T-helper 17 cell (primary cell): ENCODE results near the gene TATDN3. TPM values are rescaled to one million over a fixed set of nuclear protein-coding genes. Genes with fewer than 3 reads are reported as not detected.
A peak's percentile ranks its signal among the peaks of the same experiment; 100 is the strongest.
"Not testable (repeated sequence)": the region's sequence is repeated elsewhere in the genome, so short reads cannot be mapped to it uniquely, and the experiment has no call there.

Experiments
- ATAC-seq: fragments of 150-1000 bp; cut with Tn5 transposase; 2 replicates; pipeline ENCODE4 v1.10.0; 2021; ENCODE audit warnings: mild to moderate bottlenecking, moderate library complexity
- DNase-seq, 3 donors: peaks; one replicate each; pipeline versions ENCODE4 v3.0.0 to v3.0.0-alpha.2; 2020 to 2021
- H3K9me3 ChIP-seq: one replicate; pipeline ENCODE4 v1.7.0; 2013; ENCODE audit warnings: low read length, mild to moderate bottlenecking; ENCODE audit not compliant: control insufficient read depth, poor library complexity, severe bottlenecking
- H3K27ac Mint-ChIP-seq: one replicate; pipeline ENCODE4 v1.8.0; 2022; ENCODE audit warnings: mild to moderate bottlenecking, moderate library complexity, mixed read lengths
- H3K27me3 Mint-ChIP-seq: one replicate; pipeline ENCODE4 v1.8.0; 2022; ENCODE audit warnings: mixed read lengths
- H3K36me3 Mint-ChIP-seq: one replicate; pipeline ENCODE4 v1.8.0; 2022; ENCODE audit warnings: low read depth, mixed read lengths
- H3K4me1 Mint-ChIP-seq: one replicate; pipeline ENCODE4 v1.8.0; 2022; ENCODE audit warnings: mild to moderate bottlenecking, mixed read lengths
- H3K4me3 Mint-ChIP-seq: one replicate; pipeline ENCODE4 v1.8.0; 2022; ENCODE audit warnings: mild to moderate bottlenecking, moderate library complexity, mixed read lengths
- total RNA-seq, 4 donors: library from RNA in 2 of 4; stranded (reverse) in 2 of 4; gene quantifications; one replicate each; pipeline ENCODE4 v1.2.3 and lab custom pipeline; 2022 to 2026

TATDN3 gene
- total RNA-seq, 2 donors from 2014 or later: 16.1 to 16.2 TPM

- Mint-ChIP-seq H3K27ac (no peak overlapping the region), H3K4me1 (peaks cover 19% of the 10 kb centered on the region), H3K4me3 (no peak overlapping the region), H3K27me3 (no peaks in the 10 kb centered on the region), H3K36me3 (peaks cover 5% of the 10 kb centered on the region)
- H3K9me3 ChIP-seq: no peaks in the 10 kb centered on the region
- DNase-seq (no peak), ATAC-seq (peak; percentile 11)
Measured at GRCh38 chr1:212858461-212859265, 67.0 kb downstream of the TATDN3 start.

GRCh38 chr1:212860713-212861581 lies 69.3 kb downstream of the TATDN3 start:
- DNase-seq (no peak), ATAC-seq (no peak)
- peaks cover 18% of the 10 kb centered on the region for H3K4me1 Mint-ChIP-seq
- no peaks in the 10 kb centered on the region for H3K27me3 Mint-ChIP-seq
- H3K9me3 ChIP-seq: no peaks in the 10 kb centered on the region
- no peak overlapping the region for H3K27ac Mint-ChIP-seq
- no peak overlapping the region for H3K4me3 Mint-ChIP-seq
- H3K36me3 Mint-ChIP-seq: no peaks in the 10 kb centered on the region

GRCh38 chr1:212862111-212862690 lies 70.5 kb downstream of the TATDN3 start:
- no peaks in the 10 kb centered on the region for H3K9me3 ChIP-seq
- Mint-ChIP-seq H3K4me3 (no peak overlapping the region), H3K4me1 (peaks cover 22% of the 10 kb centered on the region), H3K27ac (no peak overlapping the region), H3K27me3 (no peaks in the 10 kb centered on the region), H3K36me3 (no peaks in the 10 kb centered on the region)
- DNase-seq (no peak), ATAC-seq (no peak)

GRCh38 chr1:212863345-212863744 lies 71.7 kb downstream of the TATDN3 start:
- not testable (repeated sequence) for ATAC-seq, H3K27me3 Mint-ChIP-seq, H3K36me3 Mint-ChIP-seq, H3K4me3 Mint-ChIP-seq, DNase-seq, H3K9me3 ChIP-seq, H3K27ac Mint-ChIP-seq
- peaks cover 19% of the 10 kb centered on the region for H3K4me1 Mint-ChIP-seq

- no peaks in the 10 kb centered on the region for H3K9me3 ChIP-seq
- no peaks in the 10 kb centered on the region for H3K27me3 Mint-ChIP-seq
- H3K36me3 Mint-ChIP-seq: no peaks in the 10 kb centered on the region
- H3K4me3 Mint-ChIP-seq: no peak overlapping the region
- no peak for DNase-seq
- H3K27ac Mint-ChIP-seq: no peak overlapping the region
- ATAC-seq: no peak
- peaks cover 14% of the 10 kb centered on the region for H3K4me1 Mint-ChIP-seq
Measured at GRCh38 chr1:212864201-212864600, 72.5 kb downstream of the TATDN3 start.

Other genes starting within 250 kb of the TATDN3 start
- 10 to 100 TPM; 53.0 to 72.5 TPM for gene ATF3, start 183.1 kb upstream of the TATDN3 start, total RNA-seq
- under 1 TPM; 0.20 to 0.34 TPM for gene BATF3, start 92.1 kb upstream of the TATDN3 start, total RNA-seq
- gene NSL1, start 117 bp upstream of the TATDN3 start, total RNA-seq: 10 to 100 TPM; 18.6 to 20.3 TPM
- gene SPATA45, start 55.8 kb downstream of the TATDN3 start, total RNA-seq: not detected
- 10 to 100 TPM; 10.7 to 11.2 TPM for gene FLVCR1, start 66.4 kb downstream of the TATDN3 start, total RNA-seq
- under 1 TPM; 0.07 to 0.55 TPM for gene VASH2, start 158.6 kb downstream of the TATDN3 start, total RNA-seq
- gene ANGEL2, start 224.0 kb downstream of the TATDN3 start, total RNA-seq: 10 to 100 TPM; 47.3 to 55.3 TPM